ENCODE measurements around the gene KRTAP19-1. TPM values are rescaled to one million over a fixed set of nuclear protein-coding genes. Genes with fewer than 3 reads are reported as not detected.

KRTAP19-1 gene
- total RNA-seq, 1 experiment from 2014 or later: not detected

GRCh38 chr21:30491963-30492428, 11.8 kb upstream of the KRTAP19-1 start, which contains the start of gene KRTAP19-3:
Gene KRTAP19-3 (minus strand): TSS chr21:30492013. CDS start chr21:30491957, 56 bp downstream.
- intact Hi-C loops (cut with micrococcal nuclease; ENCODE audit: unreplicated experiment): no loop called here
- Histone ChIP-seq H3K4me2 (no peak within 1 kb of the TSS), H3K9me2 (ENCODE audit: insufficient read depth) (no peaks in the 10 kb centered on the region), H4K20me1 (ENCODE audit: insufficient read depth) (no peaks in the 10 kb centered on the region), H2AFZ (no peak within 1 kb of the TSS), H3K79me2 (ENCODE audit: low read depth) (no peaks in the 10 kb centered on the region), H3K27ac (no peak within 1 kb of the TSS), H3K36me3 (ENCODE audit: low read depth) (no peaks in the 10 kb centered on the region), H3K9me3 (ENCODE audit: insufficient read depth, low read depth) (no peaks in the 10 kb centered on the region), H3K4me3 (no peak within 1 kb of the TSS), H3F3A (ENCODE audit: insufficient read depth, low read depth) (no peaks in the 10 kb centered on the region), H3K4me1 (replicated peaks; ENCODE audit: insufficient read depth) (no peaks in the 10 kb centered on the region), H3K27me3 (ENCODE audit: insufficient read depth, low read depth) (no peaks in the 10 kb centered on the region)
- ChIA-PET POLR2A (ENCODE audit: unreplicated experiment) (no interaction called here), CTCF (no interaction called here)
- BruUV-seq (replicated peaks): no TSS peak
- no peak for TF ChIP-seq CTCF (conservative IDR thresholded peaks at IDR 0.05)
- TF ChIP-seq EZH2 (IDR thresholded peaks at IDR 0.05; ENCODE audit: low read depth): no peak
- DNase-seq: no peak

- TF ChIP-seq CTCF (conservative IDR thresholded peaks at IDR 0.05) (no peak), EZH2 (IDR thresholded peaks at IDR 0.05; ENCODE audit: low read depth) (no peak)
- Histone ChIP-seq H3K9me3 (ENCODE audit: insufficient read depth, low read depth) (no peaks in the 10 kb centered on the region), H3K27me3 (ENCODE audit: insufficient read depth, low read depth) (no peaks in the 10 kb centered on the region), H3K27ac (no peak within 1 kb of the TSS), H3K4me1 (replicated peaks; ENCODE audit: insufficient read depth) (no peaks in the 10 kb centered on the region), H3F3A (ENCODE audit: insufficient read depth, low read depth) (no peaks in the 10 kb centered on the region), H2AFZ (no peak within 1 kb of the TSS), H3K79me2 (ENCODE audit: low read depth) (no peaks in the 10 kb centered on the region), H3K4me2 (no peak within 1 kb of the TSS), H4K20me1 (ENCODE audit: insufficient read depth) (no peaks in the 10 kb centered on the region), H3K9me2 (ENCODE audit: insufficient read depth) (no peaks in the 10 kb centered on the region), H3K36me3 (ENCODE audit: low read depth) (no peaks in the 10 kb centered on the region), H3K4me3 (no peak within 1 kb of the TSS)
- no TSS peak for BruUV-seq (replicated peaks)
- intact Hi-C loops (cut with micrococcal nuclease; ENCODE audit: unreplicated experiment): no loop called here
- ChIA-PET POLR2A (ENCODE audit: unreplicated experiment) (interaction anchor here (0.7 kb wide), 1 partner anchor 333 kb away, joined by 3 read pairs; no protein-coding TSS in a partner anchor), CTCF (no interaction called here)
- DNase-seq: no peak
Observed at GRCh38 chr21:30487336-30487735, 7.2 kb upstream of the KRTAP19-1 start, which contains the start of gene KRTAP19-2. Gene KRTAP19-2 (minus strand): TSS chr21:30487436. CDS start chr21:30487348, 88 bp downstream.

- no peaks in the 10 kb centered on the region for H3F3A ChIP-seq (ENCODE audit: insufficient read depth, low read depth)
- TF ChIP-seq CTCF (conservative IDR thresholded peaks at IDR 0.05): no peak
- no peak for TF ChIP-seq EZH2 (IDR thresholded peaks at IDR 0.05; ENCODE audit: low read depth)
- no peaks in the 10 kb centered on the region for H3K36me3 ChIP-seq (ENCODE audit: low read depth)
- intact Hi-C loops (cut with micrococcal nuclease; ENCODE audit: unreplicated experiment): no loop called here
- H3K9me2 ChIP-seq (ENCODE audit: insufficient read depth): no peaks in the 10 kb centered on the region
- ChIA-PET CTCF (no interaction called here), POLR2A (ENCODE audit: unreplicated experiment) (no interaction called here)
- no peak overlapping the region for H3K27ac ChIP-seq
- H3K4me2 ChIP-seq: no peak overlapping the region
- H3K4me3 ChIP-seq: no peak overlapping the region
- H2AFZ ChIP-seq: no peak overlapping the region
- no peak for DNase-seq
- no peaks in the 10 kb centered on the region for H3K27me3 ChIP-seq (ENCODE audit: insufficient read depth, low read depth)
- no peaks in the 10 kb centered on the region for H3K79me2 ChIP-seq (ENCODE audit: low read depth)
- no TSS peak for BruUV-seq (replicated peaks)
- no peaks in the 10 kb centered on the region for H4K20me1 ChIP-seq (ENCODE audit: insufficient read depth)
- H3K9me3 ChIP-seq (ENCODE audit: insufficient read depth, low read depth): no peaks in the 10 kb centered on the region
- H3K4me1 ChIP-seq (replicated peaks; ENCODE audit: insufficient read depth): no peaks in the 10 kb centered on the region
Observed at GRCh38 chr21:30486180-30486579, 6.0 kb upstream of the KRTAP19-1 start.

Data from PC-9 (cell line).